Stromal cell of bone marrow (primary cell): ENCODE data around the gene POLR1C.
"Not testable (repeated sequence)": the region's sequence is repeated elsewhere in the genome, so short reads cannot be mapped to it uniquely, and the experiment has no call there.

Source experiments
- DNase-seq: peaks from one replicate; pipeline ENCODE4 v3.0.0-alpha.2; 2012; ENCODE audit warnings: low read depth

The POLR1C gene

GRCh38 chr6:43509984-43510826 lies 6.7 kb upstream of the POLR1C start, which contains the start of gene LRRC73:
LRRC73 (minus strand) TSS chr6:43510346; CDS start chr6:43509785, 561 bp downstream.
- peak; percentile 78 for DNase-seq

- DNase-seq = no peak
Measured at GRCh38 chr6:43510827-43511163, 6.1 kb upstream of the POLR1C start.

- no peak for DNase-seq
Measured at GRCh38 chr6:43511824-43512415, 5.0 kb upstream of the POLR1C start.

GRCh38 chr6:43515808-43516207 lies 1.1 kb upstream of the POLR1C start:
- DNase-seq = no peak

GRCh38 chr6:43516367-43516696 lies 557 bp upstream of the POLR1C start:
- DNase-seq = no peak

- DNase-seq = no peak
Measured at GRCh38 chr6:43517505-43518357, 842 bp downstream of the POLR1C start.

- no peak for DNase-seq
Measured at GRCh38 chr6:43520097-43520496, 3.2 kb downstream of the POLR1C start.

GRCh38 chr6:43521836-43522235 lies 4.9 kb downstream of the POLR1C start:
- no peak for DNase-seq

- DNase-seq = no peak
Measured at GRCh38 chr6:43522547-43523261, 5.8 kb downstream of the POLR1C start.

- no peak for DNase-seq
Measured at GRCh38 chr6:43523284-43523683, 6.4 kb downstream of the POLR1C start.

- no peak for DNase-seq
Measured at GRCh38 chr6:43524483-43524961, 7.6 kb downstream of the POLR1C start.

- no peak for DNase-seq
Measured at GRCh38 chr6:43532201-43532600, 15.3 kb downstream of the POLR1C start.

GRCh38 chr6:43538986-43539385 lies 22.1 kb downstream of the POLR1C start:
- DNase-seq = not testable (repeated sequence)

GRCh38 chr6:43539409-43539808 lies 22.5 kb downstream of the POLR1C start:
- not testable (repeated sequence) for DNase-seq

- DNase-seq = no peak
Measured at GRCh38 chr6:43540507-43540906, 23.6 kb downstream of the POLR1C start.

- DNase-seq = no peak
Measured at GRCh38 chr6:43541774-43542471, 25.0 kb downstream of the POLR1C start.

- no peak for DNase-seq
Measured at GRCh38 chr6:43544461-43544860, 27.6 kb downstream of the POLR1C start.

GRCh38 chr6:43547222-43547621 lies 30.3 kb downstream of the POLR1C start:
- no peak for DNase-seq

- DNase-seq = not testable (repeated sequence)
Measured at GRCh38 chr6:43557620-43558019, 40.7 kb downstream of the POLR1C start.

GRCh38 chr6:43559328-43559727 lies 42.4 kb downstream of the POLR1C start:
- DNase-seq = no peak

- no peak for DNase-seq
Measured at GRCh38 chr6:43570876-43571441, 54.1 kb downstream of the POLR1C start.
